ENCODE results near the gene CNMD.
"Not testable (repeated sequence)": the region's sequence is repeated elsewhere in the genome, so short reads cannot be mapped to it uniquely, and the experiment has no call there.

The CNMD gene

DNA sequence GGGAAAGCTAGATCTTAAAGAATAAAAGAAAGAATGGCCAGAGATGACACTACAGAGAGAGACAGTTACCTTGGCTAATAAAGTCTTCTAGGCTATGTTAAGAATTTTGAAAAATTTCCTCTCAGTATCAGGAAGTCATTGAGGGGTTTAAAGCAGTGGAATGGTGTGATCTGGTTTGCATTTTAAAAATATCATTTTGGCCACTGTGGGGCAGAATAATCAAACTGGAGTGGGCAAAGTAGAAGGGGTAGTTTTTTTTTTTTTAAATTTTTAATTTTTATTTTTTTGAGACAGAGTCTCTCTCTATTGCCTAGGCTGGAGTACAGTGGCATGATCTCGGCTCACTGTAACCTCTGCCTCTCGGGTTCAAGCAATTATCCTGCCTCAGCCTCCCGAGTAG is 4.4 kb upstream of the CNMD start:
- DNase-seq: no peak

DNA sequence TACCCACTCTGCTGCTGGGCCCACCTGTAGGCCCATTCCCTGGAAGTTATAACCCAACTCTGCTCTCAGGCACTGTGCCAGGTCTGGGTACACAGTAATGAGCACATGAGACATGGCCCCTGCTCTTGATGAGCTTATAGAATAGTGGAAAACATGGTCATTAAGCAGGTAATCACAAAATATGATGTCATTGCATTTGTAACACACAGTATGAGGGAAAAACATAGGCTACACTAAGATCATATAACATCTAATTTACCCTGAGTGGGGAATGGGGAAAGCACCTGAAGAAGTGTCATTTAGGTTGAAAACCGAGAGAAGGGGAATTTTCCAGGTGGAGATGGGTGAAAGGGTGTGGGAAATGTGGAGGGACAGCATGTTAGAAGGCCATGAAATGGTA is 3.9 kb upstream of the CNMD start:
- no peak for DNase-seq

DNA sequence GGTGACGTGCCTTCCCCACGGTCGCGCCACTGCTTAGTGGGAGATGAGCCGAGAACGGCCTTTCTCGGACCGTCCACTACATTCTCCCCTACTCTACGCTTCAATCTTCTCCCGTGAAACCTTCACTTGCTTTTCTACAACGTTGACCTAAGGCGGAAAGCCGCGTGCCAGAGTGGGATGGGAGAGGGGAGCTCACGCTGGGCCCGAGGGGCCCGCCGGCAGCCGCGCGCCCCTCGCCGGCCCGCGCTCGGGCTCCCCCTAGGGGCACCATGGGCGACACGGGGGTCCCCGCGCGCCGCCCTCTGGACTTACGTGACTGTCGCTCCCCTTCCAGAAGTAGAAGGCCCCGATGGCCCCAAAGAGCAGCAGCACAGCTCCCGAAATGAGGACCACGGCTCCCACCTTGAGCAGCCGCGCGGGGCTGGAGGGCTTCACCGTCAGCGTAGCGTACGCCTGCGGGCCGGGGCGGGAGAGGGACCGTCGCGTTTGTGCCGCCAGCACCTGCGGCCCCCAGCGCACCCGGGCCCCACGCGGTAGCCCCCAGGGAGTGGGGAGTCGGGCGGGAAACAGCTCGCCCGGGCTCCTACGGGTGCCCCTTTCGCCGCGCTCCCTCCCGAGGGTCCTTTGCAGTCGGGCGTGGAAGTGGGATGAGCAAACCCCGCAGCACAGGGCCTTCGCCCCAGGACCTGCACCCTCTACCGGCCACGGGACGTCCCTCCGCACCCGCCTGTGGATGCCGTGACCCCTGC is 727 bp downstream of the CNMD start:
- peak in 1 of 2 donors; percentile 42 for DNase-seq

DNA sequence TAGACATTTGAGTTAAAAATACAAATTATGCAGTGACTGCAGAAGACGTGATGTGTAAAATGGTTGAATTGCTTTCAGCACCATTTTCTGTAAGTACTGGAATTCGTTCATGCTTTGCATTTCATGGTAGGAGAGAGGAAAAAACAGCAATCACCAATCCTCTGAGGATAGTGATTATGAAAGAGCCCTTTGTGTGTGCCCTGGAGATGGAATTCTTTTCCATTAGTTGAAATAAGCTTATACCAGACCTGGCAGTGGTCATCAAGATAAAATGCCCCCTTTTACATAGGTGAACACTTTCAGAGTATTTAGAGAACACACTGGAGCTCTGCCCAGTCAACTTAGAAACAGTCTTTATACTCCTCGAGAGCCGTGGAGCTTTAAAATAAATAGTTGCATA is 1.7 kb downstream of the CNMD start:
- no peak for DNase-seq

DNA sequence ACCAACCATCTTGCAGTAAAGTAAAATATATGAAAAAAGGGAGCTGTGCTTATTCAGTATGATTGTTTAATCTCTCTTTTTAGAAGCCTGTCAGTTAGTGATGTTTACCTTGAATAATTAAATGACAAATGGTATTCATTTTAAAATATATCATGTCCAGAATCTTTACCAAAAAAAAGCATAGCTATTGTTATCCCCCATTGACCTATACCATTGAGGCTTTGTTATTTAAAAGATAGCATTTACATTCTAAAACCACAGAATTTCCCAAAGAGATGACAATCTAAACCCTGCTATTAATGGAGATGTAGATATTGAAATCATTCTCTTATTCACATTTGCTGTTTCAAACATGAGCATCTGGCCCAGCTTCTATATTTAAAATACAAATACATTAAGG is 2.2 kb downstream of the CNMD start:
- DNase-seq: no peak

DNA sequence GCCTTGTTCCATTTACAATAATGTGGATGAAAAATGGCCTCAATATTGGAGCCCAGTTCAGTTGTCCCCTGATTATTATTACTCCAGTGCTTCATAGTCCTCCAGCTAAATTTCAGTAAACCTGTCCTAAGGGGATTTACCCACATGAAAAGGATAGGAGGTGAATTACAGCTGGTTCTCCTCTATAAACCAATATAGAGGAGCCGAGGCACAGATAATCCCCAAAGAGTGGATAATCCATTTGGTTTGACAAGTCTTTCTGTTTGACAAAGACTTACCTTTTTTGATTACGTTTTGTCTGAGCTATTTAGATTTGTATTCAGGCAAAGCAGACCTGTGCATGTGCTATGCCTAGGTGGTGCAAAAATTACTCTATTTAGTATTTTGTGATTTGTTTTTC is 2.7 kb downstream of the CNMD start:
- no peak for DNase-seq

DNA sequence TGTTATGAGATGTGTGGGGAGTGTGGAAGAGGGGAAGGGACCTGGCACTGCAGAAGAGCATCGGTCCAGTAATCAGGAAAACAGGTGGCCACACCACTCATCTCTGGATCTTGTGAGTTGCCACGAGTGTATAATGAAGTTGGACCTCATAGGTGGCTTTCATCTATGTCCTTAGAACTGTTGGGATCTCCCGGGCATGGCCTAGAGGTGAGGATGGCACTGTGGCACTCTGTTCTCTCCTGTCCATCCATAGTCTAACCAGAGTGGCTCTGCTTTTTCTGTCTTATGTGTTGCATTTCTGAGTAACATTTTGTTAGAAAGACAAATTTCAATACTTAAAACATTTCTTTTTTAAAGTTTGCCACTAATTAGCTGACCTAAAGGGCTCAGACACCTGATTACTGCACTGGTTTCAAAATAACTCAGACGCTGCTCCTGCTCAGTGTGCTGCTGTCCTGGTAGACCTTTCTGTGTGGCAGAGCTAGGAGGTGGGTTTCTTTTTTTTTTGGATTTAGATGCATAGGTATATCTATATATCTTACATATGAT is 5.5 kb downstream of the CNMD start:
- DNase-seq: no peak

DNA sequence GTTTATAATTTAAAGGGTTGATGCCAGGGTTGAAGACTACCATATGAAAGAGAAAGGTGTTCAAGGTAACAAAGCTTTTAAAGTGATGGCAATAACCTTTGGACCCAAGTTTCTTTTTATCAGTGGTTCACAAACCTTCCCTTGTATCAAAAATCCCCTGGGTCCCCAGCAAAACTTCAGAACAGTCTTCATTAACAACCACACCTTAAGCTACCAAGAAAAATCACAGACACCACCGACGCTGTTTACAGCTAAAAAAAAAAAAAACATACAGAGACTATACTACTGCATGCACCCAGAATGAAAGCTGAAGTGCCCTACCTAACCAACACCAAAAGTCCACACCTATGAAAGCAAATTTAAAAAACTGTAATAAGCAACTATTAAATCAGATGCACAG is 13.4 kb downstream of the CNMD start:
- no peak for DNase-seq

DNA sequence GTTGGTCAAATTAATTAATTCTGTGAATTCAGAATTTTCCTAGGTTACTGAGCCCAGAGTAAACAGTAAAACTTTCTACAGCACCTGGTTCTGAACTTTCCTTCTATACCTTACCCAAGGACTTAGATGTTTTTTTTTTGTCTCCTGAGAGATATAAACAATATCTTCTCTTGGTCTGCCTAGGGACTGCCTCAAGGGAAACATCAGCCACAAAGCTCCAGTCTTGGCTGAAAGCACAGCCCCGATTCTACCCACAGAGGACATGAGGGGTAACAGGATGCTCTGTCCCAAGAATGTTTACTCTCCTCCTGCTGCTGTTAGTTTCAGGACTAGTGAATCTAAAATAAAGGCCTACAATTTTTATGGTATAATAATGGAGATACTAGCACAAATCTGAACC is 14.3 kb downstream of the CNMD start:
- no peak for DNase-seq

DNA sequence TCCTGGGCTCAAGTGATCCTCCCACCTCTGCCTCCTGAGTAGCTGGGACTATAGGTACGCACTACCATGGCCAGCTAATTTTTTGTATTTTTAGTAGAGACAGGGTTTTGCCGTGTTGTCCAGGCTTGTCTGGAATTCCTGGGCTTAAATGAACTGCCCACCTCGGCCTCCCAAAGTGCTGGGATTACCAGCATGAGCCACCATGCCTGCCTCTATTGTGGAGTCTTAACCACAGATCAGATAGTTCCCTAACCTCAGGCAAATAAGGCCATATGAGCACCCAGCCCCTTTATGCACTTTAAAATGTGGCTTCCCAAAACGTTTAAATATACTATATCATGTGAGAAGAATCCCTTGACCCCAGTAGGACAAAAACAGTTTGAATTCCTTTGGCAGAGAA is 16.4 kb downstream of the CNMD start:
- no peak for DNase-seq

DNA sequence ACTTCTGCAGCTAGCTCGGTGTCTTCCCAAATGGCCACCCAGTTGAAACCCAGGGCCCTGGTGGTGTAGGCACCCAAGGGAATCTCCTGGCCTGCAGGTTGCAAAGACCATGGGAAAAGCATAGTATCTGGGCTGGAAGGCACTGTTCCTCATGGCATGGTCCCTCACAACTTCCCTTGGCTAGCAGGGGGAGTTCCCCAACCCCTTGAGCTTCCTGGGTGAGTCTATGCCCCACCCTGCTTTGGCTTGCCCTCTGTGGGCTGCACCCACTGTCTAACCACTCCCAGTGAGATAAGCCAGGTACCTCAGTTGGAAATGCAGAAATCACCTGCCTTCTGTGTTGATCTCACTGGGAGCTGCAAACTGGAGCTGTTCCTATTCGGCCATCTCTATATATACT is 18.3 kb downstream of the CNMD start:
- DNase-seq: not testable (repeated sequence)

DNA sequence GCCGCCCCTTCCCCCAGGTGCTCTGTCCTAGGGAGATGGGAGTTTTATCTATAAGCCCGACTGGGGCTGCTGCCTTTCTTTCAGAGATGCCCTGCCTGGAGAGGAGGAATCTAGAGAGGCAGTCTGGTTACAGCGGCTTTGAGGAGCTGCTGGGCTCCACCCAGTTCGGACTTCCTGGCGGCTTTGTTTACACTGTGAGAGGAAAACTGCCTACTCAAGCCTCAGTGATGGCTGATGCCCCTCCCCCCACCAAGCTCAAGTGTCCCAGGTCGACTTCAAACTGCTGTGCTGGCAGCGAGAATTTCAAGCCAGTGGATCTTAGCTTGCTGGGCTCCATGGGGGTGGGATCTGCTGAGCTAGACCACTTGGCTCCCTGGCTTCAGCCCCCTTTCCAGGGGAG is 18.7 kb downstream of the CNMD start:
- not testable (repeated sequence) for DNase-seq

DNA sequence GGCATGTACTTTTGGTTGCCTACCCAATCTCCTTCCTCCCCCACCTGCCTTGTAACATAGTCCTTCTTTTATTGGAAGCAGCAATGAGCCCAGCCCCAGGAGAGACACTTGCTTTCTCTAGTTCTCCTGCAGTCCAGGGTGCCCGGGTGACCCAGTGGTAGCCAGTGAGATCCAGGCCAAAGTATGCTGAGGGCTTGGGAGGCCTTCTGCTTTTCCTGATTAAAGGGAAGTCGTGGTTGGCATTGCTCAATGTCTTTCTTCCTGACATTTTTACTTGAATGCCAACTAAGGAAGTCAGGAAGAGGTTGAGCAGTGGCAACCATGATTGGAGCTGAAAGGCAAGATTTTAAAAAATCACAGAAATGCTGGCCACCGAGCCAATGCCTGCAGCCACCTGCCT is 25.7 kb downstream of the CNMD start:
- no peak for DNase-seq

DNA sequence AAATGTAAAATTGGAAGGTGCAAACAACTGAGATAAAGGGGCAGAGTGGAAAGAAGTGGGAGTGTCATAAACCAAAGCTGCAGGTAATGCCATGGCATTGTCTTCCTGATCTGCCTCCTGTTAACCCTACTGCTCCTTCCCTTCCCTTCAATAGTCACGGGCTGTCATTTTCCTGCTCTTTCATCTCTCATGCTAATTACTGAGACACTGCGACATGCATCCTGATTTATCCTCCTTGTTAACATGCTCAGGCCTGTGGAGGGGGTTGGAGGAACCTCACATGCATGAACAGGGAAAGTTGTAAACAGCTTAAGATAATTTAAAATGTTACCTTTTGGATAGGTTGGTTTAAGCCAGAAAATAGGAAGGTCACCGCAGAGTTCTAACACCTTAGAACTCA is 27.2 kb downstream of the CNMD start:
- no peak for DNase-seq

DNA sequence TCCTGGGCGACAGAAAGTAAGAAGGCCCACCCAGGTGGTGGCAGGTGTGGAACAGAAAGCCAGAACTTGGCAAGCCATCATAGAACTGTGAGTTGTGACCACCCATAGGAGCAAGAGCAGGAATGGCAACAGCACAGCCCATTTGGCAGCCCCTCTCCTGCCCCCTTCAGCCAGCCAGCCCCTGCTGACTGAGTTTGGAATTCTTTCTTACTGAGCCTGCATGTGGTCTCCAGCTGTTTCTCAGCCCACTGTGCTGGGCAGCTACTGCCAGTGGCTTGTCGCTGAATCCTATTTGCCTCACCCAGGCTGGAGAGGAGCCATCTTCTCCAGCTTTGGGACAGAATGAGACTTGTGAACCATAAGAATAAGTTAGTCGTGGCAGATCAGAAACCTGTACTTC is 28.3 kb downstream of the CNMD start:
- DNase-seq: no peak

DNA sequence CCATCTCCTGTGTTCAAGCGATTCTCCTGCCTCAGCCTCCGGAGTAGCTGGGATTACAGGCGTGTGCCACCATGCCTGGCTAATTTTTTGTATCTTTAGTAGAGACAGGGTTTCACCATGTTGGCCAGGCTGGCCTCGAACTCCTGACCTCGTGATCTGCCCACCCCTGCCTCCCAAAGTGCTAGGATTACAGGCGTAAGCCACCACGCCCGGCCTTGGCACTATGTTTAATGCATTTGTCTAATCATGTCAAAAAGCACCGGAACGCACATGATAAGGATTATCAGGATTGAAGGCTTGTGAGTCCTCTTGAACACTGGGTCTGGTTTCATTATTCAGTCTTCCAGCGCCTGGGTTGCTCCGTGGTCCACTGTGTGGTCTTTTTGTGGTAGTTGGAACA is 31.4 kb downstream of the CNMD start:
- DNase-seq: not testable (repeated sequence)

DNA sequence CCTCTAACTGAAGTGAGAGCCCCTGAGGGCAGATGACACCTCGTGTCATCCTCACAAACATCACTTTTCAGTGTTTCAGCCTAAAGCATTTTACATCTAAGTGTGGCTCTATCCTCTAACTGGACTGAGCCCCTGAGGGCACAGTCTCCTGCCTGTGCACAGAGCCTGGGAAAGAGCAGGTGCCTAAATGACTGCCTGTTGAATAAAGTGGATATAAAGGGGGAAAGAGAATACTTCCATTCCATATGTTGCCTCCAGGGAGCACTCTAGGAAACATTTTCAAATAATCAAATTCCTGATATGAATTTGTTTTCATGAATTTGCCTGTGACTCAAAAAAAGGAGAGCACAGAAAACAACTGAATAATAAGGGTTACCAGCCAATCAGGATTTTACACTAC is 32.2 kb downstream of the CNMD start:
- no peak for DNase-seq

DNA sequence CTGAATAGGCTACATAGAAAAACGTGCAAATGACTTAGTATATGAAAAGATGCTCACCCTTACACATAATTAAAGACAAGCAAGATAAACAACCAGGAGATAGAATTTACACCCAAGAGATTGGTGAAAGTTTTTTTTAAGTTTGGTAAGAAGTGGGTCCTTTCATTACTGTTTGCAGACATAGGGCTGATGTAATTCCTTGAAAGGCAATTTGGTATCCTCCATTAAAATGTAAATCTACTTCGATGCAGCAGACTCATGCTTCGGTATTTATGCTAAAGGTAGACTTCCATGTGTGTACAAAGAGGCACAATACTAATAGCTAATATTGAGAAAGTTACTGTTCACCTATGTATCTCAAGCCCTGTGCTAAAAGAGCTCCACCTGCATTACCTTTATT is 33.5 kb downstream of the CNMD start:
- DNase-seq: no peak

DNA sequence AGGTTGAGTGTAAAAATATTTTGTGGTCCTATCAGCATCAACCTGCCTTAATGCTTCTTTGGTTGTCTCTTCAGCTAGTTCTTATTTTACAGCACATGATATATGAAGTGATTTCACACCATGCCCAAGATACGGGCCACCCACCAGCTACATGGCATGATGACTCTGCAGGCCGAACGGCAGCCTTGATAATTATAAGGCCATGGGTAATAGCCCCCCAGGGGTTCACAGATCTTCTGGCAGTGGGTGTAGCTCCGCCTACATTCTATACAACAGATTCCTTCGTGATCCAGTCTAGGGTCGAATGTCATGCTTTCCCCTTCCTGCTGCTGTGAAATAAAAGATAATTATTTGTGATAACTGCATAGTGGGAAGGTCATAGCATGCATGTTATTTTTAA is 36.1 kb downstream of the CNMD start:
- no peak for DNase-seq

DNA sequence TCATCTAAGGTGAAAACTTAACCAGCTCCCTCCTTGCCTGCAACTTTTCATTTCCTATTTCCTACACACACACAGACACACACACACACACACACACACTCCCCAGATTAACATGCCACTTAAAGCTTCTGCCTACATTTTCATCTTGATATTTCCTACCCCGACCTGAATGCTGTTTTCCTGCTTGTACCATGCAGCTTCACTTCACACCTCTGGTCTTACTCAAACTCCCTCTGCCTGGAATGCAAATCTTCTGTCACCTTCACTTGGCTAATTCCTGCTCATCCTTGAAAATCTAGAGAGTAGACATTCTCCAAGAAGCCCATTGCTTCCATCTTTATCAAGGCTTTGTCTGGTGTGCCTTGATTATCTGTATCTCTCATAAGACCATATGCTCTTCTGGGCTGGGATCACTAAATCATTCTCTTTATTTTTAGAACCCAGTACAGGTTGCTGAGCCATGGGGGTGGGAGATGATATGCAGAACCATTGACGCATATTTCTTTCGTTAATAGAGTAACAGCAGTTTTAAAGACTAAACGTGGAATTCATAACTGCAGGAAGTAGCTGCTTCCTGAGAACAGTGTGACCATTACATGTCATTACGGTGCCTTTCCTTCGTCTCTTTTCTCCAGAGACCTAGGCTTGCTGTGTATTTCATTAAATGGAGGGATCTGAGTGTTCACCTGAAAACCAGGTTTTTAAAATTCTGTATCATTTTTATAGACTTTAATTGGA is 37.7 kb downstream of the CNMD start:
- DNase-seq: no peak

DNA sequence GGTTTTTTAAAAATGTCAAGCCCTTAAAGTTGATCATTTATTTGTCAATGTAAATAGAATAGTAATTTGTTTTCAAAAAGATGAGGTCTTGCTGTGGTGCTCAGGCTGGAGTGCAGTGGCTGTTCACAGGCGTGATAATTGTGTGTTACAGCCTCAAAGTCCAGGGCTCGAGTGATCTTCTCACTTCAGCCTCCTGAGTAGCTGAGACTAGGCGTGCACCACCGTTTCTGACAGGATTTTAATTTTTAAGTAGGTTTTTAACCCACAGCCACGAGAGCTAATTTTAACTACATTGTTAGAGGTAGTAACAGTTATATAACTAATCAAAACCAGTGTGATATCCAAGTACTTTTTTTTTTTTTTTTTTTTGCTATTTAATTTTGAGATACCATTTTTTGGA is 43.1 kb downstream of the CNMD start:
- DNase-seq: no peak

DNA sequence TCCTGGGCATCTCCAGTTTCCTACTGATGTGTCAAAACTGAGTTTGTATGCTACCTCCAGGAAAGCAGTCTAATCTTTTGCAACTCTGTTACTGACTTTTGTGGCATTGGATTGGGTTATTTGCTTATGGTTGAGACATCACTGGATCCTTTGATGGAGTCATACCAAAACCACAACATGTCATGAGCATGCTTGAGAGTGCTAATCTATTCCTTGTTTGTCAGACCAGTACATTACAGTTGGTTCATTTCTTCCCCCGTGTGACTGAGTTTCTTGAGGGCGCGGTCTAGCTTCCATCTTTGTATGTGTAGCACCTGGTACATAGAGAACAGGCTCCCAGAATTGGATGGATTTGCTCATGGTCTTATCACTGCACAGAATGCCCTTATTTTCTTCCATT is 43.8 kb downstream of the CNMD start:
- no peak for DNase-seq

DNA sequence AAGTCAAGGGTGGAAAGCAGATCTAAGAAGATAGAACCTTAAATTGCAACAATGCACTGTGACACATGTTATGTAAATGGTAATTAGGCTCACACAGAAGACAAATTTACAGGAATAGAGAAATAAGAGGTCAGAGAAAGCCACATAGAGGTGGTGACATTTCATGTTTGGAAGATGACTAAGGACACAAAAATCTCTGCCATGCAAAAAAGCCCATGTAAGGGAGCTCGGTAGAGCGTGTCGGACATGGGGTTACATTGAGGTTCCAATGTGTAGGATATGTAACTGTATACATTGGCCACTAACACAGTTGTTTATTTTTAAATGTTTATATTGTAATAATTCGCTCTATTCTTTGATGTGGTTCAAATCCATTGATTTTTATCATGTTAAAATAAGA is 53.2 kb downstream of the CNMD start:
- DNase-seq: no peak

DNA sequence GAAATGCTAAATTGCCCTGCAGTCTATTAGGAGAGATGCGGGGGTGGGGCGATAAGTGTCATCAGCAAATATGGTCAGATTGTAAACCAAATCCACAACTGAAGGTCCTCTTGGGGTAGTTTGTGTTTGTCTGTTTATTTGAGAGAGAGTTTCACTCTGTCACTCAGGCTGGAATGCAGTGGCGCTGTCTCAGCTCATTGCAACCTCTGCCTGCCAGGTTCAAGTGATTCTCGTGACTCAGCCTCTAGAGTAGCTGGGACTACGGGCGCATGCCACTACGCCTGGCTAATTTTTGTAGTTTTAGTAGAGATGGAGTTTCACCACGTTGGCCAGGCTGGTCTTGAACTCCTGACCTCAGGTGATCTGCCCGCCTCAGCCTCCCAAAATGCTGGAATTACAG is 53.8 kb downstream of the CNMD start:
- not testable (repeated sequence) for DNase-seq

DNA sequence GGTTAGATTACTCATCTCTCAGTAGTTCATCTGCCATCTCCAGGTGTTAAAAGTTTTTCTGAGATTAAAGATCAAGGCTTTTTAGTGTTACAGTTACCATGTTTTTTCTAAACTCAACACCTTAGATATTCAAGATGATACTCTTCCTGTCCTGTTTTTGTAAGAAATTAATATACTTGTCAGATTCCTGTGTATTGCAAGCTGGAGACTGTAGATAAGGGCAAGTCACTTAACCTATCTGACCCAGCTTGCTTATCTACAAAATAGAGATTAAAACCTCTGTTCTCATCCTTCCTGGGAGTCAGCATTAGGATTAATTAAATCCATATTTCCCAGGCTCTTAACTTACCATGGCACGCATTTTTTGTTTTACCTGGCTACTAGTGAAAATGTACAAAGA is 61.8 kb downstream of the CNMD start:
- DNase-seq: no peak

Measured in stimulated activated CD4-positive, alpha-beta T cell treated with anti-CD3 and anti-CD28 coated beads, Interleukin-2, amount 100 ng/mL, for 24 hours (primary cell).